GM12874 (cell line): ENCODE measurements around the gene DCBLD1.

Experiments
- CTCF ChIP-seq: IDR thresholded peaks from 2 replicates; pipeline ENCODE4 v1.5.1; 2011; ENCODE audit warnings: low read depth, mild to moderate bottlenecking, control low read depth, low read length, moderate library complexity; ENCODE audit not compliant: insufficient read depth

Gene DCBLD1

GRCh38 chr6:117482240-117483003, at the start of gene DCBLD1:
TSS of gene DCBLD1 (plus strand) at chr6:117482674. CDS start at chr6:117482782, 108 bp downstream.
- no peak for TF ChIP-seq CTCF

GRCh38 chr6:117440706-117441525, 41.6 kb upstream of the DCBLD1 start:
- no peak for TF ChIP-seq CTCF

GRCh38 chr6:117441824-117442264, 40.6 kb upstream of the DCBLD1 start:
- TF ChIP-seq CTCF, result no peak

- TF ChIP-seq CTCF, result no peak
Observed at GRCh38 chr6:117444600-117444999, 37.9 kb upstream of the DCBLD1 start.

GRCh38 chr6:117446861-117447260, 35.6 kb upstream of the DCBLD1 start:
- TF ChIP-seq CTCF, result no peak

- no peak for TF ChIP-seq CTCF
Observed at GRCh38 chr6:117448011-117448410, 34.5 kb upstream of the DCBLD1 start.

- no peak for TF ChIP-seq CTCF
Observed at GRCh38 chr6:117448732-117449485, 33.6 kb upstream of the DCBLD1 start.
